HG03135 (cell line): ENCODE results near the gene EXOC3.
"Not testable (repeated sequence)": the region's sequence is repeated elsewhere in the genome, so short reads cannot be mapped to it uniquely, and the experiment has no call there.

Source experiments
- ATAC-seq: cut with Tn5 transposase; IDR thresholded peaks from one replicate; pipeline ENCODE4 v1.9.1; 2021; ENCODE audit warnings: mild to moderate bottlenecking, moderate library complexity; ENCODE audit not compliant: unreplicated experiment

Gene EXOC3

DNA sequence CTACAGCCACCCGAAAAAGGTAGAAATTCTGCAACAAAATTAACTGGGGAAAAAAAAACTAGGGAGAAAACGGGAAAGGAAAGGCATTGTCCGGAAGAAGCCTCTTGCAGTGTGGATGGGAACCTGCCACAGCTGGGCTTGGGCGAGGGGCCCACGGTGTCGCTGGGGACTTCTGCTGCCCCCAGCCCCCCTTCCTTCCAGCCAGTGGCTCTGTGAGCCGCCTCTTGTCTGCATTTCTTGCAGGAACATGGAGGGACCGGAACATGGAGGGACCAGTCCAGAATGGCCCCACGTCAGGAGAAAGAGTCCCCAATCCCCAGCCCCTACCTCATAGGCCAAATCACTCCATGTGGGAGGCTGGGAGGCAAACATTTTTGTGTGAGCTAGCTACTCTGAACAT, 36.9 kb upstream of the EXOC3 start:
- no peak for ATAC-seq

DNA sequence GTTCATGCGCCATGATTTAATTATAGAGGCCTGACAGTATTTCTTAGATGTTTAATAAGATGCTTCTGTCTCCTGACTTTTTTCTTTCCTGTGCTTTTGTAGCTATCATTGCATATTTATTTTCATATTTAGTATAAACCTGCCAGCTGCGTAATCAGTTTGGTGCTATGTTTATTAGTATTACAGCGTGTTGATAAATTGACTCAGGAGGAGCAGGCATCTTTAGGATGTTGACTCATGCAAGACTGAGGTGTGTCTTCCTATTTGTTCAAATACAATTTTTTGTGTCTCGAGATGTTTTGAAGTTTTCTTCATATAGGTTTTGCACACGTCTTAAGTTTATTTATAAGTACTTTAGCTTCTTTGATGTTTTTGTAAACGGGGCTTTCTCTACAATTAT, 35.9 kb upstream of the EXOC3 start:
- no peak for ATAC-seq

DNA sequence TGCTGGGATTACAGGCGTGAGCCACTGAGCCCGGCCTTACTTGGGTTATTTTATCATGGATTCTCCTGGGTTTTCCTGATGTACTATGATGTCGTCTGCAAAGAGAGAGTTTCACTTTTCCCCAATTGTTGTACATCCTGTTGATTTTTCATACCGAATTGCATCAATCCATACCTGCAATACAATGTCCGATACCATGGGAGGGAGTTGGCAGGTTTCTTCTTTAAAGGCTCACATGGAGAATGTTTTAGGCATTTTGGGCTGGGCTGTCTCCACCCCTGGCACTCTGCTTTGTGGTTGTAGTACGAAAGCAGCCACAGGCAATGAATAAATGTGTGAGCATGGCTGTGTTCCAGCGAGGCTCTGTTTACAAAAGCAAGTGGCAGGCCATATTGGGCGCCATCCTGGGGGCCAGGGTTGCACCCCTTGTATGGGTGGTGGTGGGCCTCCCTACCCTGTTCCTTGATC, 35.1 kb upstream of the EXOC3 start:
- ATAC-seq = no peak

DNA sequence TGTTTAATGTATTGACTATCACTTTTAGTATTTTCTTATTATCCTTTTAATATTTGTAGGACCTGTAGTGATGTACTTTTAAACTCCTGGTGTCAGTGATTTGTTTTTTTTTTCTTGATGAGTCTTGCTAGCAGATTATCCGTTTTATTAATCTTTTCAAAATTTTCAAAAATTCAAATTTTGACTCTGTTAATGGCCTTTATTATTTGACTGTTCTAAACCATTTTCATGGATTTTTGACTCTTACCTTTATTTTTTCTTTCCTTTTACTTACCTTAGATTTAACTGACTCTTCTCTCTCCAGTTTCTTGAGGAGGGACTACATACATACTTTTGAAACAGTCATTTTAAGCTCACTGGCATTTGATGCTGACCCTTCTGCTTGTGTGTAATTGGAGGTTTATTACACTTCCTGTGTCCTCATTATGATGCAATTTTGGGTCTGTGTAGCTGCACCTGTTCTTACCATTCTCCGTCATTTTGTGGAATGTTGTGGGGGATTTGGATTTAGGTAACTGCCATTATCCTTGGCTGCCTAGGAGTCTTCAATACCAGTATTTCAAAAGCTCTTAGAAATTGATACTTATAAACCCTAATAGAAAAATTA, 32.0 kb upstream of the EXOC3 start:
- ATAC-seq = no peak

DNA sequence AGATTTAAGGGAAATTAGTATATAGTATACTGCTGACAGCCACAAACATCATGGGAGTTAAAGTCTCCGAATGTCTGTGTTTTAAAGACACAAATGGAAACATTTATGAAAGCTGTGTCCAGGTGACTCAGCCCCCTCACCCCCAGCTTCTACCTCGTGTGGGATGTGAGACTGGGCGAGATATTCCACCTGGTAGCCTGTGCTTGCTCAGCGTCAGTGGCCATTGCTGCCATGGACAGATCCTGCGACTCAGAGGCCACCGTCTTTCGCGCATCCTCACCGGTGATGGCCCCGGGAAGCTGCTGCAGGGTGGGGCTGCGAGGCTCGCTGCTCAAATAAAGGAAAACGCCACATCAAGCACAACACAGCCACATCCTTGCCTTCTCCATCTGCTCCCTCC, 31.2 kb upstream of the EXOC3 start:
- no peak for ATAC-seq

DNA sequence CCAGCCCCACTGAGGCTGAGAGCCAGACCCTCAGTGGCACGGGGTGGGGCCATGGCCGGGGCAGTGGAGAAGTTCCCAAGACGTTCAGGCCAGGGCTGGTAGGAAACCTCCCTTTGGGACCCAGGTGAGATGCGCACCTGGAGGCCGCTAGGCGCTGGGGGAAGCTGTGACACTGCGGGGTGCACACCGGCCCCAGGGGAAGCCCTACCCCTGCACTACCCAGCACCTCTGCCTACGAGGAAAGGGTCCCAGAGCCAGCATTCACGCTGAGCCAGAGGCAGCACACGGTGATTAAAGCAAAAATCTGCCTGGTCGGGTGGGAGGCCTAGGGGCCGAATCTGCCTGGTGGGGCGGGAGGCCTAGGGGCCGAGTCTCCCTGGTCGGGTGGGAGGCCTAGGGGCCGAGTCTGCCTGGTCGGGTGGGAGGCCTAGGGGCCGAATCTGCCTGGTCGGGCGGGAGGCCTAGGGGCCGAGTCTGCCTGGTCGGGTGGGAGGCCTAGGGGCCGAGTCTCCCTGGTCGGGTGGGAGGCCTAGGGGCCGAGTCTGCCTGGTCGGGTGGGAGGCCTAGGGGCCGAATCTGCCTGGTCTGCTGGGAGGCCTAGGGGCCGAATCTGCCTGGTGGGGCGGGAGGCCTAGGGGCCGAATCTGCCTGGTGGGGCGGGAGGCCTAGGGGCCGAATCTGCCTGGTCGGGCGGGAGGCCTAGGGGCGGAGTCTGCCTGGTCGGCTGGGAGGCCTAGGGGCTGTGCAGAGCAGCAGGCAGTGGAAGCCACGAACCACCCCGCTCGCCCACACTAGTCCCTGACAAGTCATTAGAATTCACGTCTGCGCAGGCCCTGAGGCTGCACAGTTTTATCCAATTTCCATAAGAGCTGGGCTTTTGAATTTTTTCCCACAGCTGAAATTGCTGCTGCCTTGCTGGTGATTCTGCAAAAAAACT, 27.7 kb upstream of the EXOC3 start:
- not testable (repeated sequence) for ATAC-seq

DNA sequence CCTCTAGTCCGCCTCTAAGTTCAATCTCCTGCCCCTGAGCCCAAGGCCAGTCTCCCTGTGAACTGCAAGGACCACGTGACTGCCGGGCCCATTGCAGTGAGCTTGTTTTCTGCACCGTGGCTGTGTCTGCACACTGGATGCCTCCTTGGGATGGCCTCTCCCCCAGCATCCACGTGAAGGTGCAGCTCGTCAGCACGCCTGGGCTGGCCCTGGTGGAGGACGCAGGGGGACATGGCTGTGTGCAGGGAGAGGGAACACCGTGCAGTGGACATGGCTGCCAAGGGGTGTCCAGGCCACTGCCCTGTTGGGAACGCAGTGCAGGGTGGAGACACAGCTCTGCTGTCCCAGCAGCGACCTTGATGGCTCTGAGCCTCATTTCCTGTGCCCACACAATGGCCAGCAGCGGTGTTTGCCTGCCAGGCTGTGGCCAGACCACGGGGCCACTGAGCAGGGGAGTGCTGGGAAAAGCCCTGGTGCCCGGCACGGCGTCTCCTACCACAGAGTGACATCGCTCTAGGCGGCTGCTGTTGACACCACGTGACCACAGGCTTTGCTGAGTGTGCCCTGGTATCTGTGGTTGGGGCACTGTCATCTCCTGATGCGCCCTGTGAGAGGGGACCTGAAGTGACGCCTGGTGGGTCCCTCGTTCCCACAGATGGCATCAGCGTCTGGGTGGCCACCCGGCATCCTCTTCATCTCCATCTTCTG, 26.9 kb upstream of the EXOC3 start:
- no peak for ATAC-seq

DNA sequence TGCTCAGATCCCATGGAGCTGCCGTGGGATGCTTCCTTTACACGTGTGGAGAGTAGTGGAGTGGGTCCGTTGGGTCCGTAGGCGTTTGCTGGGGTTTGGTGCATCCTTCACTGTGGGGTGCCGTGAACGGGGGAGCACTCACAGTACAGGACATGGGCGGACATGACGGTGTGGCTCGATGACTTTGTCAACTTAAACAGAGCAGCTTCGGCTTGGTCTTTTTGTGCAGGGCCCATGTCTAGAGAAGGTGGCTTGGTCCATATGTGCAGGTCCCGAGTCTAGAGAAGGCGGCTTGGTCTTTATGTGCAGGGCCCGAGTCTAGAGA, 26.4 kb upstream of the EXOC3 start:
- ATAC-seq = no peak

DNA sequence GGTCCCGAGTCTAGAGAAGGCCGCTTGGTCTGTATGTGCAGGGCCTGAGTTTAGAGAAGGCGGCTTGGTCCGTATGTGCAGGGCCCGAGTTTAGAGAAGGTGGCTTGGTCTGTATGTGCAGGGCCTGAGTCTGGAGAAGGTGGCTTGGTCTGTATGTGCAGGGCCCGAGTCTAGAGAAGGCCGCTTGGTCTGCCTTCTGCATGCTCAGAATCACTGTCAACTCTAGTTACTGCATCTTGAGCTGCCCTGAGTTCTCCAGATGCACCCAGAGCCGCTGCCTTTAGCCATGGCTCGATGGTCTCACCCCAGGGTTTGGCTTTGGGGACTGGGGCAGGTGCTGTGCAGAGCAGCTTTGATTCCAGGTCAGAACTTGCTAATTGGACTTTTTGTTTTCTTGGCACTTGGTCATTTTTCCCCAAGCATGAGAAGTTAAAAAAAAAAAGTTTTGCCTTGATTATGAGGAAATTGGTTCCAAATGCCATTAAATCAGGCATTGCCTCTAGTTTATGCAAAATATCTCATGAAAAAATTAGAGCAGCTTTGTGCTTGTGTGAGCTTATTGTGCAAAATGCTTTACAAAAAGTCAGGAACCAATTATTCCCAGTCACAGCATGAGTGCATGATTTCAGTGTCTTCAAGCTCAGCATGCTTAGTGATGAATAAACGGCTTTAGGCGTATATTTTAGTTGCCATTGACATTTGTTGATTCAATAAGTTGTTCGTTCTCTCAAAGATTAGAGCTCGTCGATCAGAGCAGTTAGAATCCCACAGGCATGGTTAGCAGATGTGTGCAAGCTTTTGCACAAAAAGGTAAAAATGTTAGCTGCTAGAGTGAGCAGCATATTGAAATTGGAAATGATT, 25.4 kb upstream of the EXOC3 start:
- ATAC-seq = no peak

DNA sequence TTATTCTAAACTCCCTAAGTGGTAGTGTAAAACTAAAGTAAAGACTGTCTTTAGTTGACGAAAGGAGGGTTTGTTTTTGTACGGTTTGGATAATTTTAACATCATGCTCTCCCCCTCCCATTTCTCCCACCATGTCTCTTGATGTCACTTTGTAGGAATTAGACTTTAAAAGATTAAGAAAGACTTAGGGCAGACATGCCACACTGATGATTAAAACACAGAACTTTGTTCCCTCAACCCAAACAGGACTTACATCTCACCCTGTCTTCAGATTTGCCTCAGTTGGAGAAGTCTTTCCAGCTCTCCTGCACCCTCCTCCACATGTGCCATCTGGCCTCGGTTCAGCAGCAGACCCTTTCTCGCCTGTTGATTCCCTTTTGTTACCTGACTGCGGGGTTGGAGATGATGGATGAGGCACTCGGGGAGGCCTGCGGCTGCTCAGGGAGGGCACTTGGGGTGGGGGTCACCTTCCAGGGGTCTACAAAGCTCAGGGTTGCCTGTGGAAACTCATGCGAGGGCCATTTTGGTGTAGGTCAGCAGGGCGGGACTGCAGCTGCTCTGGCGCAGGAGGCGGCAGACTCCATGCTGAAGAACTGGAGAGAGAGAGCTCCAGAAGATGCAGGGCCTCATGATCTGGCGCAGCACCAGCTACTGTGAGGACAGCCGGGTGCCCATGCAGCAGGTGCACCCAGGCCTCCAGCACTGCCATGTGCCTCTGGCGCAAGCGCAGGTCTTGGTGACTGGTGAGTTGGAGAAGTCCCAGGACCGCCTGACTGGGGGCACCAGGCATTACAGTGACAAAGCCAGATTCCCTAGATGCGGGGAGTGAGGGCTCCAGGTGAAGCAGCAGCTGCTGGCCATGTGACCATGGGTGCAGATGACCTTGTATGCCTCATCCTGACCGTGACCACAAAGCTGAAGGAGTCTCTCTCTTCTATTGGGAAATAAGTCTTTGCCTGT, 24.5 kb upstream of the EXOC3 start:
- ATAC-seq = no peak

DNA sequence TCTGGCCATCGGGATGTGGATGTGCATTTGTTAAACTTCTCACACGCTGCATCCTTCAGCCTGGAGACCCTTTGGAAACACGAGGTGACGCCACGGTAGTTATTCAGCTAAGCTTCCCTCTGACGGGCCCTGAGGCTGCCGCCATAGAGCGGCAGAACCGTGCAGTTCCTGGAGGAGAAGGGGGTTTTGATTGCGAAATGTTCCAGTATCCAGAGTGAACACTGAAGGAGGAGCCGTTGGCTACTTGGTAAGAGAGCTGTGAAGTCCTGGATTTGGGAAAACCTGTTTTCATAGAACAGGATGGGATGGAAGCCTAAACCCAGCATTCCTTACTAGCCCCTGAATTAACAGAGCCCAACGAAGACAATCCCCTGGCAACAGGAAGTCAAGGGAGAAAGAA, 23.0 kb upstream of the EXOC3 start:
- ATAC-seq = no peak

DNA sequence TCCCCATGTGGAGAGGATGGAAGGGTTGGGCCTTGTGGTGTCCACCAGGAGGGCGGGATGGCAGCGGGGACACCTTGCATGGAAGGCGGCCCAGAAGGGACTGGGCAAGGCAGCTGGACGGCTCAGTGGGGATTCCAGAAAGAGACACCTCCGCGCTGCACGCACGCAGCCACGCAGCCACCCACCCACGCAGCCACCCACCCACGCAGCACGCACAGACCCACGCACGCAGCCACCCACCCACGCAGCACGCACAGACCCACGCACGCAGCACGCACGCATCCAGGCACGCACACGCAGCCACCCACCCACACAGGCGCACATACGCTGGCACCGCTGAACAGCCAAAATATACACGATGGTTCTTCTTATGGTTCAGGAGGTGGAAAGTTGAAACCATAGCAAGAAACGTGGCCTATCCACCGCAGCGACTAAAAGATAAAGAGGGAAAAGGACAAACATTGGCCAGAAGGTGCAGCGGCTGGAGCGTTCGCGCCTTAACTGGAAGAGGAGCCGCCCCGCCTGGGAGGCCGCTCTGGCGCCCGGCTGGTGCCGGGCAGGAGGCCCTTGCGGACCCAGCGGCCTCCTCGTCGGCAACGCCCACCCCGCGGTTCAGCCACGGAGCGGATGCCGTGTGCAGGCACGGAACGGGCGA, 22.2 kb upstream of the EXOC3 start:
- no peak for ATAC-seq

DNA sequence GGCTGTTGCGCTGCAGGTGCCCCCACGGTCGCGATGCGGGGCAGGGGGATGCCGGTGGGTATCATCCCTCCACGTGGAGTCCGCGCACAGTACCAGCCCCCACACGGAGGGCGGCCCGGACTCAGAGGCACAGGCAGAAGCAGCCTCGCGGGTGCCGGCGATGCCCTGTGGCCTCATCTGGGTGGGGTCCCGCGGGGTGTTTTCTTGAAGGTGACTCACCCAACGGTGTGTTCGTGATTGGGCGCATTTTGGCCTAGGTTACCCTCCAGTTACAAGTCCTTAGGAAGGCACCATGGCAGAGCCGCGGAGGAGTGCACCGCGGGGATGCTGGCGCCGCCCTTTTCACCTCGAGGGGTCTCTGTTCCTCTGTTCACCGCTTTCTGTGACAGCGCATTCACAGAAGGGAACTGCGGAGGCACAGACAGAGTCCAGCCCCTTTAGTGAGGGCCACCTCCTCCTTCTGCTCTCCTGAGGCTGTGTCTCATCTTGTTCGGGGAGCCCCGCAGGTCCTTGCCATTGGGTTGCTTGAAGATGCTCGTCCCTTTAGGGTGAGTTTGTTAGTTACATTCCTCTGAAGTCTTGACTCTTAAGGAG, 21.6 kb upstream of the EXOC3 start:
- no peak for ATAC-seq

DNA sequence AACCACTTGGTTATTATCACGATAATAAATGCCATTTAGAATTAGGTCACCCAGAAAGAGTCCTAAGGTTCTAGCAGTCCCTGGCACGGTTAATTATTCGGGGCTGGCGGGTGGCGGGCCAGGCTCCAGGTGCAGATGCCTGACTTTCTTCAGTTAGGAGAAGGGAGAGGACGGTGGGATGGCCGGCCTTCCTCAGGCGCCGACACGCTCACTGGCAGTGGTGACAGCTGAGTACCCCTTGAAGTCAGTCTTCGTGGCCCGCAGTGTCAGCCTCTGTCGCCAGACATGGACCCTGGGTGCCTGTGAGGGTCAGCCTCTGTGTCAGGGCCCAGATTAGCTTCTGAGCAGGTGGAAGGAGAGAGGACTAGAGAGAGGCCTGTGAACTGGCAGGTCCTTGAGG, 21.1 kb upstream of the EXOC3 start:
- no peak for ATAC-seq

DNA sequence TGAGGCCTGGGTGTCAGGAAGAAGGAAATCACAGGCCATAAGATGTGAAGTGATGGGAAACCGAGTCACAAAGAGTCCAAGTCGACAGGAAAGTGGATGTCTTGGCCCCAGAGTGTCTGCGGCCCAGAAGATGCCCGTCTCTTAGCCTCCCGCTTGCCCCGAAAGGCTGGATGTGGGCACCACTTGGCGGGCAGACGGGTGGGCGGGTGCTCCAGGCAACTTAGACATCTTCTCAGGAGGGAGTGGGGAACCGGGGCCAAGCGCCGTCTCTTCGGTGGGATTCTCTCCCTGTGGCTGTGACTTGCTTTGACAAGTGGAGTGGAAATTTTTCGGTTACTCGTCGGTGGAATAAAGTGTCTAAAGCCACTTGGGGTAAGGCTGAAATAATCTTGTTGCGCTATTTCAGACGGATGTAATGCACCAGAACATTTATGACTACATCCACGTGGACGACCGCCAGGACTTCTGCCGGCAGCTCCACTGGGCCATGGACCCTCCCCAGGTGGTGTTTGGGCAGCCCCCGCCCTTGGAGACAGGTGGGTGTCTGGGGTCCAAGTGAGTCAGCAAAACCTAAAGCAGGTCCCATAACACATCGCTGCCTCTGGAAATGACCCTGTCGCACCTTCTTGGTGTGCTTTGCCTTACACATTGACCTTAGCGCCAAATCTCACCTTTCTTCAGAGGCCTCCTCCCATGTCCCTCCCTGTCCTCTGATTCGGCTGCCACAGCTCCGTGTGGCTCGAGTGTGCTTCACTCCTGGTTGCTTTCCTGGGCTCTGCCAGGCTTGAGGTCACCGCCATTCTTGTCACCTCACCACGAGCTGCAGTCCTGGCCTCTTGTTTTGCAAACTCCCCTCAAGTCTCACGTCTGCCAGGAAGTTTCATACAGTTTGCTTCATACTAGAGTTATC, 20.4 kb upstream of the EXOC3 start:
- no peak for ATAC-seq

DNA sequence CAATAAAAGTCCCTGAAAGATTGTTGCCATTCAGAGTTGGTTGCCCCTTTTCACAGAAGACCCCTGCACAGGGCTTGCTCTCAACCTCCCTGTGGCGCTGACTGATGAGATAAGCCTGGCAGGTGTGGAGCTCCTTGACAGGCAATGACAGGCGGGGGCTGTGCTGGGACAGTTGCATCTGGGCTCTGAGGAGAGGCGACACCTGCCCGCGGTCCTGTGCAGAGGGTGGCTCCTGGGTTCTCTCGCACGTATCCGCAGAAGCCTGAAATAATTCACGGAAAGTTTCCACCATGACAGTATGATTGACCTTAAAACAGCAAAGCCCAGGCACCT, 19.8 kb upstream of the EXOC3 start:
- ATAC-seq = no peak

DNA sequence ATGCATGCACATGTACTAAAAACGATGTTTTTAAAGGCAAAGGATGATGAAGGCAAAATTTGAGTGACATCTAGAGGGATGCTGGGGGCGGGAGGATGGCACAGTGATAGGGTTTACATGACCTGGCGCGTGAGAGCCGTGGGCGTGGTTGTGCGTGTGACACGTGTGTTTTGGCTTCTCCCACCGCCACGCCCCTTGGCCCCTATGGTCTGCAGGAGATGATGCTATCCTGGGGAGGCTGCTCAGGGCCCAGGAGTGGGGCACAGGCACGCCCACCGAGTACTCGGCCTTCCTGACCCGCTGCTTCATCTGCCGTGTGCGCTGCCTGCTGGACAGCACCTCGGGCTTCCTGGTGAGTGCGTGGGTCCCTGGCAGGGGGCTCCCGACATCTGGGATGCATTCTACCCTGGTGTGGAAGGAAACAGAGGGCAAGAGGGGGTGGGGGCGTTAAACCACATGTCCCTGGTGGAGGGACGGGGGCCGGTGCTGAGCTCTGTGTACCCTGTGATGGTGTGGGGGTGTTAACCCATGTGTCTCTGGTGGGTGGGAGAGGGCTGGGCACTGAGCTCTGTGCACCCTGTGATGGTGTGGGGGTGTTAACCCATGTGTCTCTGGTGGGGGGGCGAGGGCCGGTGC, 19.2 kb upstream of the EXOC3 start:
- ATAC-seq = no peak
